Retinal pigment epithelial cell (primary cell): ENCODE results near the gene NDUFB5.

Source experiments
- DNase-seq: peaks from one replicate; pipeline ENCODE4 v3.0.0-alpha.2; 2010; ENCODE audit warnings: low read depth
- H3K4me3 ChIP-seq: 2 replicates; pipeline ENCODE4 v1.5.1; 2011; ENCODE audit warnings: mild to moderate bottlenecking, low read length, control low read depth, moderate library complexity
- TF ChIP-seq, protein P1 (sequence below): conservative IDR thresholded peaks from 2 replicates; pipeline ENCODE4 v1.5.1; 2011; ENCODE audit warnings: low read depth, low read length, control low read depth, inconsistent platforms

The NDUFB5 gene

DNA sequence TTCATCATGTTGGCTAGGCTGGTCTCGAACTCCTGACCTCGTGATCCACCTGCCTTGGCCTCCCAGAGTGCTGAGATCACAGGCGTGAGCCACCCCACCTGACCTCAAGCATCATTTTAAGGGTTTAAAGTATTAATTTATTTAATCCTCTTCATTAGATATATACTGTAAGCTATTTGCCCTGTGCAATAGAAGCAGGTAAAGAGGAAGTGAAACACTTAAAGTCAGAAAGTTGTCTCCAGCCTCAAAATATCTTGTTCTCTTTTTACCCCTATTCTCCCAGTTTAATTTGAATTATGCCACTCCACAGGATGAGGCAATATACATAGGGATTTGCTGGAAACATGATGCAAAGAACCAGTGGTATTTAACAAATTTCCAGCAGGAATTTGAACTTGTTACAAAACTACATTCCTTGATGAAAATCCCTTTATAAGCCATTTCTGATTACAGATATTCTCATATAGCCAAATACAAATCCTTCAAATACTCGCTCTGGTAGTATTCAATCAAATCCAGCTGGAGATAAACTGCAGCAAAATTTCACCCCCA lies 2.0 kb downstream of the NDUFB5 start:
- no peak overlapping the region for H3K4me3 ChIP-seq
- DNase-seq: peak; percentile 47
- TF ChIP-seq, protein P1, sequence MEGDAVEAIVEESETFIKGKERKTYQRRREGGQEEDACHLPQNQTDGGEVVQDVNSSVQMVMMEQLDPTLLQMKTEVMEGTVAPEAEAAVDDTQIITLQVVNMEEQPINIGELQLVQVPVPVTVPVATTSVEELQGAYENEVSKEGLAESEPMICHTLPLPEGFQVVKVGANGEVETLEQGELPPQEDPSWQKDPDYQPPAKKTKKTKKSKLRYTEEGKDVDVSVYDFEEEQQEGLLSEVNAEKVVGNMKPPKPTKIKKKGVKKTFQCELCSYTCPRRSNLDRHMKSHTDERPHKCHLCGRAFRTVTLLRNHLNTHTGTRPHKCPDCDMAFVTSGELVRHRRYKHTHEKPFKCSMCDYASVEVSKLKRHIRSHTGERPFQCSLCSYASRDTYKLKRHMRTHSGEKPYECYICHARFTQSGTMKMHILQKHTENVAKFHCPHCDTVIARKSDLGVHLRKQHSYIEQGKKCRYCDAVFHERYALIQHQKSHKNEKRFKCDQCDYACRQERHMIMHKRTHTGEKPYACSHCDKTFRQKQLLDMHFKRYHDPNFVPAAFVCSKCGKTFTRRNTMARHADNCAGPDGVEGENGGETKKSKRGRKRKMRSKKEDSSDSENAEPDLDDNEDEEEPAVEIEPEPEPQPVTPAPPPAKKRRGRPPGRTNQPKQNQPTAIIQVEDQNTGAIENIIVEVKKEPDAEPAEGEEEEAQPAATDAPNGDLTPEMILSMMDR: no peak

GRCh38 chr3:179608931-179609720 lies 4.5 kb downstream of the NDUFB5 start:
- TF ChIP-seq, protein P1: no peak
- no peak for DNase-seq
- H3K4me3 ChIP-seq: no peak overlapping the region

GRCh38 chr3:179610066-179610465 lies 5.5 kb downstream of the NDUFB5 start:
- no peak for DNase-seq
- TF ChIP-seq, protein P1: no peak
- H3K4me3 ChIP-seq: no peak overlapping the region

DNA sequence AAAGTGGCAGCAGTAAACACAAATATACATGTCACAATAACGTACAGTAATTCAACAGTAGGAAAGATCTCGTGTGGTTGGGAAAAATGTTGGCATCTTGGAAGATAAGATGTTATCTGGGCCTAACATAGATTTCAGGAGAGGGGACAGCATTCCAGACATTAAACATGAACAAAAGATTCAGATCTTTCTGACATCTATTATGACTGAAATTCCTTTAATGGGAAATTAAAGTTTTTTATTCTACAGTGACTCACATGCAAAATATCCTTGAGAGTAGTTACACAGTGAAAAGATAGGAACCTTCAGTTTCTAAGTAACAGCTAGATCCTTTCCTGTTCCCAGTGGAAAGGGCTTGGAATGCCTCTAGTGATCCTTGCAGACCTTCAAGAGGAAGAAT lies 9.2 kb downstream of the NDUFB5 start:
- TF ChIP-seq, protein P1: no peak
- no peak for DNase-seq
- no peak overlapping the region for H3K4me3 ChIP-seq

- no peak overlapping the region for H3K4me3 ChIP-seq
- no peak for DNase-seq
- TF ChIP-seq, protein P1: no peak
These were observed 11.0 kb downstream of the NDUFB5 start for GRCh38 chr3:179615458-179616173.

DNA sequence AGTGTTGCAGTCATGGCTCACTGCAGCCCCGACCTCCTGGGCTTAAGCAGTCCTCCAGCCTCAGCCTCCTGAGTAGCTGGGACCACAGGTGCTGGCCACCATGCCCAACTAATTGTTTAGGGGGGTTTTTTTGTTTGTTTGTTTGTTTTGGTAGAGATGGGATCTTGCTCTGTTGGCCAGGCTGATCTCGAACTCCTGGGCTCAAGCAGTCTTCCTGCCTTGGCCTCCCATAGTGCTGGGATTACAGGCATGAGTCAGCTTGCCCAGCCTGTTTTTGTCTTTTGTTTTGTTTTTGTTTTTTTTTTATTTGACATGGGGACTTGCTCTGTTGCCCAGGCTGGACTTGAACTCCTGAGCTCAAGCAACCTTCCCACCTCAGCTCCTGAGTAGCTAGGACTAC lies 17.4 kb downstream of the NDUFB5 start:
- no peak for DNase-seq
- TF ChIP-seq, protein P1: no peak
- no peak overlapping the region for H3K4me3 ChIP-seq
